GM18868 (cell line): Measurements from ENCODE around the gene KCND3.

Source experiments
- ATAC-seq: cut with Tn5 transposase; IDR thresholded peaks from one replicate; pipeline ENCODE4 v1.9.1; 2021; ENCODE audit warnings: mild to moderate bottlenecking, moderate library complexity; ENCODE audit not compliant: unreplicated experiment

Gene KCND3

GRCh38 chr1:111786669-111787207, 202.7 kb downstream of the KCND3 start:
- no peak for ATAC-seq

- no peak for ATAC-seq
These were observed 205.1 kb downstream of the KCND3 start for GRCh38 chr1:111784273-111784901.

GRCh38 chr1:111779546-111779945, 209.9 kb downstream of the KCND3 start:
- no peak for ATAC-seq

GRCh38 chr1:111778541-111779051, 210.9 kb downstream of the KCND3 start:
- no peak for ATAC-seq

- no peak for ATAC-seq
These were observed 211.4 kb downstream of the KCND3 start for GRCh38 chr1:111778066-111778465.

- ATAC-seq = no peak
These were observed 212.2 kb downstream of the KCND3 start for GRCh38 chr1:111777301-111777700.

GRCh38 chr1:111776861-111777260, 212.6 kb downstream of the KCND3 start:
- ATAC-seq = no peak

- ATAC-seq = no peak
These were observed 213.1 kb downstream of the KCND3 start for GRCh38 chr1:111776391-111776790.

GRCh38 chr1:111775966-111776365, 213.5 kb downstream of the KCND3 start:
- no peak for ATAC-seq

GRCh38 chr1:111770916-111771315, 218.6 kb downstream of the KCND3 start:
- ATAC-seq = no peak

GRCh38 chr1:111769517-111770146, 219.8 kb downstream of the KCND3 start:
- ATAC-seq = no peak

GRCh38 chr1:111768625-111769024, 220.8 kb downstream of the KCND3 start:
- ATAC-seq = no peak

GRCh38 chr1:111768023-111768422, 221.4 kb downstream of the KCND3 start:
- ATAC-seq = no peak

- ATAC-seq = no peak
These were observed 227.1 kb downstream of the KCND3 start for GRCh38 chr1:111762332-111762731.

- no peak for ATAC-seq
These were observed 227.8 kb downstream of the KCND3 start for GRCh38 chr1:111761717-111762116.

GRCh38 chr1:111758373-111758772, 231.1 kb downstream of the KCND3 start:
- ATAC-seq = no peak

GRCh38 chr1:111756124-111756513, 233.3 kb downstream of the KCND3 start:
- ATAC-seq = peak; percentile 1

GRCh38 chr1:111755331-111756123, 233.9 kb downstream of the KCND3 start, which contains the start of gene DDX20:
DDX20 (plus strand) TSS chr1:111755901; CDS start chr1:111755925, 24 bp downstream.
- ATAC-seq = peak; percentile 90

GRCh38 chr1:111754984-111755330, 234.5 kb downstream of the KCND3 start:
- ATAC-seq = no peak

- no peak for ATAC-seq
These were observed 237.4 kb downstream of the KCND3 start for GRCh38 chr1:111751906-111752575.

- ATAC-seq = no peak
These were observed 238.6 kb downstream of the KCND3 start for GRCh38 chr1:111750856-111751255.
